OCI-M1 (cell line): ENCODE results near the gene MPI.

Source experiments
- DNase-seq: peaks from one replicate; lab custom pipeline; 2025; lab: John Stamatoyannopoulos, UW

The MPI gene

GRCh38 chr15:74889883-74890664 lies at the start of gene MPI:
TSS of gene MPI (plus strand) at chr15:74890042. CDS start at chr15:74890074, 32 bp downstream.
- DNase-seq: peak; percentile 81

DNA sequence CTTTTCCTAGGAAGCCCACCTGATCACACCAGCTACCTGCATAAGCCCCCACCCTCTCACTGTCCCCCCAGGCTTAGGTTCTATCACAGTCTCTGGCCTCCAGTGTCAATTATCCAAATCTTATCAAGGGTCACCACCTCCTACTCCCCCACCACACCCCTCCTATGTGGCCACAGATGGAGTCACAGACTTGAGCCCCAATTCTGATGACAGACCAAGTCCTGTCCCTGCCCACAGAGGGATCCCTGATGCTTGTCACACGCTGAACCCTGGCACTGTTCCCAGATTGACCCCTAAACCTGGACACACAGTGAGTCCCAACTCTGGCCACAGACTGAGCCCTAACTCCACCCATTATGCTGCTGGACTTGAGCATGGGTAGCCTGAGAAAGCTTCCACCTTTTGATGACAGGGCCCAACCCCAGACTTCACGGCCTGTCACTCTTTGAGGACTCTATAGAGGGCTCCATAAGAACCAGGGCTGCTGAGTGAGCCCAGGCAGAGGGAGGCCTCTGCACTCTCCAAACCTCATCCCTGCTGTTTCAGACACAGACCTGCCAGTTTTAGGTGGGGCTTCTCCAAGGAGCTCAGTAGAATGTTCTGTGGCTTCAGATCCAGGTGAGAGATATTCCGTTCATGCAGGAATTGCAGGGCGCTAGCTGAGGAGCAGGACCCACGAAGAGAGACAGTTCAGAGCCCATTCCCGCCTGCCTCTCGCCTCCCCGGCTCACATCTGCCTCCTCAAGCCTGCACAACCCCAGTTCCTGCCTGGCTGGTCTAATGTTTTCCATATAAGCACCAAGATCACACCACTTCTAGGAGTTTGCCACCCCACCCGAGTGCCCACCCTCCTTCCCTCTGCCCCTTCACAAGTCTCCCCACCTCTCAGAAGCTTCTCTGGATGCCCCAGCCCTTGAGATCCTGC lies 48.7 kb upstream of the MPI start:
- DNase-seq: no peak

- no peak for DNase-seq
Observed at GRCh38 chr15:74841891-74842373, 47.9 kb upstream of the MPI start.

DNA sequence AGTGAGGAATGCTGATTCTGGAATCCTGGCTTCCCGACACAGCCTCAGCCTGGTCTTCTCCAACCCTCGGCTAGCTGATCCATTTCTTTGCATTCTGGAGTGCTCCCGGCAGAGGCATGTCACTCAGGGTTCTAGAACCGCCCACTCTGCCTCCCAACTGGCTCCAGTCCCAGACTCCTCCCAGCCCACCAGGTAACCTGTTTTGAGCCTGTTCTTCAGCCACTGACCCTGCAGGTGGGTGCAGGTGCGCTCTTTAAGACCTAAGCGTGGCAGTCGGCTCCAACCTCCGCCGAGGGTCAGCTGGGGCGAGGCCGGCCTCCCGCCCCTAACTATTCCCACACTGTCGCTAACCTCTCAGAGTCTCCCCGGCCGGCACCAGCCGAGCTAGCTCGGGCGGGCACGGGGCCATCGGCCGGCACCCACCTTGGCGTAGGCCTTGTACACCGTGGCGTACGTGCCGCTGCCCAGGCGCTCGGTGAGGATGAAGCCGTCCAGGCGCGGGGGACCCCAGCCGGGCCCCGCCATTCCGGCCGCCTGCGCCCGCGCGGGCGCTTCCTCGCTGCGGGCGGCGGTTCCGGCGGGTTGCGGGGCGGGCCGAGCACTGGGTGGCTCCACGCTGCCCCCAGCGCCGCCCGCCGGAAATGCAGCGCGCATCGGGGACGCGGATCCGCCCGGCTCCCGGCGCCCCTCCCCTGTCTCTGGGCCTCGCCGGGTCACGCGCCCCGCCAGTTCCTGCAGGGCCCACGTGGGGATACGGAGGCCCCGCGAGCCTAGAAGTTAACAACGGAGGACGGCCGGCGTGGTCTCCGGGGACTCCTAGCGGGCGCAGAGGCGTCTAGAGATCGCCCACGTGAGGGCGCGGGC lies 47.0 kb upstream of the MPI start, which contains the start of gene ULK3:
Gene ULK3 (minus strand): TSS at position 576 of the 864 bp plus-strand sequence. CDS start 51 bp downstream, at position 525.
- peak; percentile 95 for DNase-seq

GRCh38 chr15:74843445-74843828 lies 46.4 kb upstream of the MPI start:
- DNase-seq: no peak

DNA sequence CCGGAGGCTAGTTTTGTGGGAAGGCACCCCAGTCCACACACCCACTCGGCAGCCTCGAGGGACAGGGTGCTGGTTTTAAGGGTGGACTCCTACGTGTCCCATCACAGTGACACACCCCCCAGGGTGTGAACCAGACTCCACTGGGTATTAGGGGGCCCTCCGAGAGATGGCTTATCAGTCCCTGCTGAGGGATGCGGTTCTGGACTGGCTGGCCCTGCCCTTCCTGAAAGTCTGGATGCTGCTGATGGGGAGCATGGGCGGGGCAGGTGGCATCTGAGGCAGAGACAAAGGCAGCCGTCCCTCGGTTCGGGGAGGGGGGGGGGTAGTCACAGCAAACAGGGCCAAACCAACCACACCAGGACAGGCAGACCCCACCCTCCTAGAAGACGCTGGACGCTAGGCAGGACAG lies 45.9 kb upstream of the MPI start:
- DNase-seq: peak; percentile 59

DNA sequence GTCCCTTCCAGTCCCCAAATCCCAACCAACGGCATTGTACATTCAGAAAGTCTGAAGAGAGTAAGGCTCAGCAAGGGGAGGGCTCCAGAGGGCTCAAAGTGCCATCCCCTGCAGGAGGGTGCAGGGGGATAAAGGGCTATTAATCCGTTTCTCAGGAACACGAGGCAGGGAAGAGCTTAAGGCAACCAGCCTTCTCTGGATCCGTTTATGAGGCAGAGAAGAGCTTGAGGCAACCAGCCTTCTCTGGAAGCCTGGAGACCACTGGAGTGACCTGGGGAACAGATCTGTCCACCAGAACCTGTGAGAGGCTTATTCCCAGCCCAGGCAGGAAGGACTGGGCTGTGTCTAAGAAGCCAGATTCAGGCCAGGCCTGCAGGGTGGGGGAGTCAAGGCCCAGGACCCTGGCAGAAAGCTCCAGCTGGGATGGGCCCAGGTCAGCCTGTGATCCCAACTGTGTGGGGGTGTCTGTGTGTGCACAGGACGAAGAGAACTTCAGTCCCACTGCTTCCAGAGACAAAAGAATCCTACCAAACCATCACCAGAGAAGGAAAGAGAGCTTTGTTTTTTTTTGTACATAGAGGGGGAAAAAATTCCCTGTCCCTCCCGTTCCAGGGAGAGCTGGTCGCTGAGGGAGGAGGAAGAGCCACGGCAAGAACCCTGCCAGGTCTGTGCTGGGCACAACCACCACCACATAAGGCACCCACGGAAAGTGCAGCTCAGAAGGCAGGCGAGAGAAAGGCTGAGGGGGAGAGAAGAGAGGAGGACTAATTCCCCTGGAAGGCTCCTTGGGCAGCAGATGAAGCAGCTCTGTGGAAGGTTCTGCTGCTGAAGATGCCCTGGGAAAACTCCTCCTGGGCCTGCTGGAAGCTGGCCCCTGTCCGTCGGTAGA lies 45.3 kb upstream of the MPI start:
- DNase-seq: no peak

DNA sequence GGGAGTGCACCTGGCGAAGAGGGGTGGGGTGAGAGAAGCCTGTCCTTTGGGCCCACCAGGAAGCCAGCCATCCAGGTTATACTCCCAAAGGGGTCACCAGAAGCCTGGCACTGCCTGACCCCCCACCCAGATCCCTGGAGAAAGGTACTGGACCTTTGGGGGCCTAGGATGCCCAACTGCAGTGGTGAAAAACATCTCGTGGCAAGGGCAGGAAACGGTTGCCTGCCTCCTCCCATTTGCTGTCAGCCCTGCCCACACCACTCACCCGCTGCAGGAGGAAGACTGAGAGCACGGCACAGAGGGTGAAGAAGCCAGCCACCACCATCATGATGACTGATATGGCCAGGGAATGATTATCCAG lies 44.7 kb upstream of the MPI start:
- DNase-seq: no peak

- no peak for DNase-seq
Observed at GRCh38 chr15:74845581-74845980, 44.3 kb upstream of the MPI start.

DNA sequence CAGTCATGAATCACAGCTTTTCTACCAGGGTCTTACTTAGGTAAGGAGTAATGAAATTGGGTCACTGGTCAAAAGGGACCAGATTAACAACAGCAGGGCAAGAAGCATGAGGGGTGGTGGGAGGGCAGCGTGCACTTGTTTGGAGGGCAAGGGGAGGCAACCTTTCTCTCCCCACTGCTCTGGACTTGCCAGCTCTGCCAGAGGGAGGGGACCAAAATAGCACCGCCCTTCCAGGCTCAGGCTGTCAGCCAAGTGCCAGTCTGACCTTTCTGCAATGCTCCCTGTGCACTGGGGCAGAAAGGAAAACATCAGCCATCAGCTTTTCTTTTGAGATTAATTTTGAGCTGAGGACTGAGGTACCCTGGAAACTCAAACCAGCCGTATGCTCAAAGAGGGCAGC lies 42.4 kb upstream of the MPI start:
- no peak for DNase-seq

GRCh38 chr15:74850393-74850792 lies 39.4 kb upstream of the MPI start:
- DNase-seq: no peak

GRCh38 chr15:74851960-74852359 lies 37.9 kb upstream of the MPI start:
- DNase-seq: no peak

DNA sequence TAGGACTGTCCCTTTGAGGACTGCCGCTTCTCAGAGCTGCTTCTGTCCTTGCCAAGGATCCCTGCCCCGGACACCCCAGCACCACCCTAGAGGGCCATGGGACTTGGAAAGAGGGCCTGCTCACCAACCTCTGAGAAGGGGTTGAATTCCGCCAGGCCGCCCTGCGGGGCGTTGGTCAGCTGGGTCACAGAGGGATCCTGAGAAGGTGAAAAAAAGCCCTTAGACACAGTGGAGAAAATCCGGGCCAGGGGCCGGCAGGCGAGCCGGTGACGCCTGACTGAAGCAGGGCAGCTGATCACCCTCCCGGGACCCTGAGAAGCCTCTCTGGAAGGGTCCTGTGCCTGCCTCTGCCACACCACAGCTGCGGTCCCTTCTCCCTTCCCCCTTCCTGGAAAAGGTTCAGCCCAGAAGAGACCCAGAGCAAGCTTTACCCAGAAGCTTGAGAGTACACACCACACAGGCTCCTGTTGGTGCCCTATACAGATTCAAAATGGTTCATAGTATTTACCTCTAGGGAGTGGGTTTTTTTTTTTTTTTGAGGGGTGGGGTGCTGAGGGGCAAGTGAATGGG lies 35.3 kb upstream of the MPI start:
- no peak for DNase-seq

GRCh38 chr15:74855857-74856256 lies 34.0 kb upstream of the MPI start:
- DNase-seq: no peak

- DNase-seq: no peak
Observed at GRCh38 chr15:74856537-74856936, 33.3 kb upstream of the MPI start.

DNA sequence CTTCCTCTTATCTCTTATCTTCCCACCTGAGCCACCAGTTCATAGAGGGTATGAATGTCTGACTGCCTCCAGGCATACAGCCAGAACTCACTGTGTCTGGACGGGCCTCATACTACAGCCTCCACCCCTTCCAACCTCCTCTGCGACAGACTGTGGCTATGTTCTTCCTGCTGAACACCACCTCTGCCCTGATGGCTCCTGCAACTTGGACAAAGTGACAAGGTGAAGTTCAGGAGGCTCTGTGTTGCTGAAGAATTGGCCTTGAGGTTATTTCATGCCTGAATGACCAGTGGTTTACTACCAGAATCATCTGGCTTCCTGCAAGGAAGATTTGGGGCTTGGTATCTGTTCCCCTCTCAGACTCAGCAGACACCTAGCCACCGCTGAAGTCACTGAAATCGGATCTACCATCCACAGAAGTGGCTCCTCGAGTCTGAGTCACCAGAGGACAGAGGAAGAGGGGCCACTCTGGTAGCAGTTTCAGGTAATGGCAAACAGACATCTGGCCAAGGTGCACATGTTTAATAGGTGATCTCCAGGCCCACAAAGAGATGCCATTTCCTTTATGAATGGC lies 32.7 kb upstream of the MPI start:
- no peak for DNase-seq

- DNase-seq: no peak
Observed at GRCh38 chr15:74857671-74858368, 32.0 kb upstream of the MPI start.

GRCh38 chr15:74858369-74858740 lies 31.5 kb upstream of the MPI start:
- no peak for DNase-seq

- no peak for DNase-seq
Observed at GRCh38 chr15:74863239-74864056, 26.4 kb upstream of the MPI start.
